CD4-positive, alpha-beta T cell treated with Interleukin-2 at 100 ng/mL for 4 hours (primary cell): ENCODE data around the gene OTULINL.
A peak's percentile ranks its signal among the peaks of the same experiment; 100 is the strongest.

Experiments used
- DNase-seq: peaks from one replicate; pipeline ENCODE4 v3.0.0-alpha.2; 2020; ENCODE audit warnings: low spot score

The OTULINL gene

DNA sequence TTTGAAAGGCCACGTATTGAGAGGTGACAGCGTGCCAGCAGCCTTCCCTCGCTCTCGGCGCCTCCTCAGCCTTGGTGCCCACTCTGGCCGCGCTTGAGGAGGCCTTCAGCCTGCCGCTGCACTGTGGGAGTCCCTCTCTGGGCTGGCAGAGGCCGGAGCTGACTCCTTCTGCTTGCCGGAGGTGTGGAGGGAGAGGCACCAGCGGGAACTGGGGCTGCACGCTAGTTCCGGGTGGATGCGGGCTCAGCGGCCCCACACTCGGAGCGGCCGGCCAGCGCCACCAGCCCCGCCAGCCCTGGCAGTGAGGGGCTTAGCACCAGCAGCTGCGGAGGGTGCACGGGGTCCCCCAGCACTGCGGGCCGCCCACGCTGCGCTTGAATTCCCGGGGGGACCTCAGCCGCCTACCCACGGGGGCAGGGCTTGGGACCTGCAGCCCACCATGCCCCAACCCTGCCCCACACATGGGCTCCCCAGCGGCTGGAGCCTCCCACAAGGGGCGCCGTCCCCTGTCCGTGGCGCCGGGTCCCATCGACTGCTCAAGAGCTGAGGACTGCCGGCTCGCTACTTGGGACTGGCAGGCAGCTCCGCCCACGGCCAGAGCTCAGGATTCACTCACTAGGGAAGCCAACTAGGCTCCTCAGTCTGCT lies 4.4 kb upstream of the OTULINL start:
- no peak for DNase-seq

DNA sequence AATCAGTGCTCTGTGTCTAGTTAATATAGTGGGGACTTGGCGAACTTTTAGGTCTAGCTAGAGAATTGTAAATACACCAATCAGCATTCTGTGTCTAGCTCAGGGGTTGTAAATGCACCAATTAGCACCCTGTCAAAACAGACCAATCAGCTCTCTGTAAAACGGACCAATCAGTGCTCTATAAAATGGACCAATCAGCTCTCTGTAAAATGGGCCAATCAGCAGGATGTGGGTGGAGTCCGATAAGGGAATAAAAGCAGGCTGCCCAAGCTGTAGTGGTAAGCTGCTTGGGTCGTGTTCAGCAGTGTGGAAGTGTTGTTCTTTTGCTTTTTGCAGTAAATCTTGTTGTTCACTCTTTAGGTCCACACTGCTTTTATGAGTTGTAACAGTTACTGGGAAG lies 3.6 kb upstream of the OTULINL start:
- DNase-seq, result no peak

DNA sequence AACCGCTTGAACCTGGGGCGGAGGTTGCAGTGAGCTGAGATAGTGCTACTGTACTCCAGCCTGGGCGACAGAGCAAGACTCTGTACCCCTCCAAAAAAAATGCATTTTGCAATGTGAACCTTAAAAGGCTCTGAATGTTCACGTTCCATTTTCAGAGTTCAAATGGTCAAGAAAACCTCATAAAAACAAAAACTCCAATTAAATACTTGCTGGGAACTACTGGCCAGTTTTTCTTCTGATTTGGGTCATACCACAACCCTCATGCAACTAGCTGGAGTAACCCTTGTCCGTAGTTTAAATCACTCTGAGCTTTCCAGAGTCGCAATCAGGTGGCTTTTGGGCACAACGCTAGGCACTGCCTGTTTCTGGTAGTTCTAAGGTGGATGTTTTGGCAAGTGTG lies 2.3 kb upstream of the OTULINL start:
- DNase-seq, result no peak

DNA sequence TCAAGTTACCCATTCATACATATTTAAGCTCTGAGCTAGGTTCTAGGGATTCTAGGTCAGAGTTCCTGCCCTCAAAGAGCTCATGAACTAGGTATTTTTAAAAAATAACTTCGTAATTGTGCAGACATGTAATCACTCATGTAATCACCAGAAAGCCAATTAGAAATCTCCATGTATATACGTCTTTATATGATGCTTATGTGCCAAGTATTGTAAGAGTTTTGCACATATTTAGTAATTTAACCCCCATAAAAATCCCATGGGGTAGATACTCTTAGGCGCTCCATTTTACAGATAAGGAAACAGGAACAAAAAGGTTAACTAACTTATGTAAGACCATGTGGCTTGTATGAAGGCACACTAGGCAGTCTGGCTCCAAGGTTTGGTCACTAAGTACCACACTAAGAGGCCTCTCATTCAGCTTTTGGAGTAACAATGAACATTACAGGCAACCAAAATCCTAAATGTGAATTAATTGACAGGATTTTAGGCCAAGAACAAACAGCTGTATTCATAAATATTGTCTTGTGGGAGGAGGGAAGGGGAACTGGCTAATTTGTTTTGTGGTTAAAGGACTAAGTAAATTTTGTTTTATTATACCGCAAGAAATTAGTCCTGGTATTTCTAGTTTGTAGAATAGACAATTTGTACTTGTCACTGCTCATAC lies 1.7 kb upstream of the OTULINL start:
- DNase-seq, result no peak

DNA sequence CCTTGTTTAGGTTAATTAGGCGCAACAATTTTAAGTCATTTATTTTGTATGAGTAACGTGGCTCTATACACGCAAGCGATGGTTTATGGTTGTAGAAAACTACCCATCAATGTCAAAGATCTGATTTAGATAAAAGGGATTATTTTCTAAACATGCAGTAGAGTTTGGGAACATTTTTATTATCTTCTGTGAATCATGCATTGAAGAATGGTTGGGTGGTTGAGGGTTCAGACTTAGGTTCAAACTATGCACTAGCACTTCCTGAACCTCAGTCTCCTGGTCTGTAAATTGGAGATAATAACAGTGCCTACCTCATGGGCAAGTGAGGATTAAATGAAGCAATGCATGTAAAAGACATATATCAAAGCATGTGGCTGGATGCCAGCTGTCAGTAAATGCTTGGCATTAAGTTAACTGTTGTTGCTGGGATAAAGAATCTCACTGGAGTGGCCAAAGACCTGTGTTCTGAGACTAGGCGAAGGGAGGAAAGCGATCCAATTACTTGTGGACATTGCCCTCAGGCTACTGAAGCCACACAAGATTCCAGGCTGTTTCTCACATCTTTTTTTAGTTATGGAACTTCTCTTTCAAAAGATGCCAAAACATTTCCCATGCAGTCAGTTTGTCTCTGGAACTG lies 1.1 kb upstream of the OTULINL start:
- DNase-seq, result no peak

DNA sequence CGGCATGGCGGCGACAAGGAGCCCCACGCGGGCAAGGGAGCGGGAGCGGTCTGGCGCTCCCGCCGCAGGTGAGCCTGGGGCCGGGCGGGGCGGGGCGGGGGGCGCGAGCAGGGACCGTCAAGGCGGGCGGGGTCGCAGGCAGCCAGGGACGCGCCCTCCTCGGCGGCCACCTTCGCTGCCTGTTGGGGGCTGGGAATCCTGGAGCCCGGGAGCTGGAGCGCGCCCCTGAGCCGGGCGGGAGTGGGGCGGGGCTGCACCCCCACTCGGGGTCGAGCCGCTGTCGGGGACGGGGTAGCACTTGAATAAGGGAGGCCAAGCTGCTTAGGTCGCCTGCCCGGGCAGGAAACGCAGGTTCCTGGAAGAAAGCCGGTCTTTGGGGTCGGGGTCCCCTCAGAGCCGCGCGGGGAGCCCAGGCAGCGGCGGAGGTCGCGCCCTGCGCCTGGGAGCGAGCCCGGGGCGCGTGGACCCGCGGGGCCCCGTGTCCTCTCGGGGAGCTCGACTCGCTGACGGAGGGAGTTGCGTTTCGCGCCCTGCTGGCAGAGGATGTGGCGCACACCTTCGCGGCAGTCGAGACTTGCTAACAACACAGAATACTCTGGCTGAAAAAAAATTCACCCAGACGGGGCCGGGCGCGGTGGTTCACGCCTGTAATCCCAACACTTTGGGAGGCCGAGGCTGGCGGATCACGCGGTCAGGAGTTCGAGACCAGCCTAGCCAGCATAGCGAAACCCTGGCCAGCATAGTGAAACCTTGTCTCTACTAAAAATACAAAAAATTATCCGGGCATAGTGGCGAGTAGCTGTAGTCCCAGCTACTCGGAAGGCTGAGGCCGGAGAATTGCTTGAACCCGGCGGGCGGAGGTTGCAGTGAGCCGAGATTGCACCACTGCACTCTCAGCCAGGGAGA lies 552 bp downstream of the OTULINL start:
- DNase-seq, result peak; percentile 87

DNA sequence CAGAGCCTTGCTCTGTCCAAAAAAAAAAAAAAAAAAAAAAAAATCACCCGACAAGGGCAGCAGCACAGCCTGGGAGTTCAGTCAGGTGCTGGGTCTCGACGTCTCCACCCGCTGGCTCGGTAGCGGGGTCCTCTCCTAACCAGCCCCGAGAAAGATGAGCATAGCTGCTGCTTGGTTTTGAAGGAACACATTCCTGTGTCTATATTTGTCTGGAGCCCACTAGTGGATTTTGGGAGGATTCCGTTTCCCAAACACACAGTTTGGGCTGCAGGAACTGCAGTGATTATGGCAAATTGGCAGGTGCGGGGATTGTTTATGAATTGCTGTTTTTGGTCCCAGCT lies 1.2 kb downstream of the OTULINL start:
- DNase-seq, result no peak

DNA sequence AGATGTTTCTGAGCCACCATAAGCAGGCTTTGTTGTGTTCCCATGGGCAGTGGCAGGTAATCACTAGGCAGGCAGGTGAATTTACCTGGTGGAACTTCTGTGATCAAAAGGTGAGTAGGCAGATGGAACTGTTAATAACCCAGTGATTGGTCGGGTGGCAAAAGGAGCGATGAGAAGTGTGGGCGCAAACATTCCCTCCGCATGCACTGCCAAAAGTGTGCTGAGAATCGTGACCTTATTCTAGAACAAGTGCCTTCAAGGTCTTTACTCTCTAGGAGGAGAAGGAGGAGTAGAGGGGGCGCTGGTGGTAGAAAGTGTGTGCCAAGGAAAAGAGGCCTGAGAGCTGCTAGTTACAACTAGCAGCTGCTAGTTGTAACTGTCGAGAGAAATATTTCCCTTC lies 3.3 kb downstream of the OTULINL start:
- DNase-seq, result no peak

DNA sequence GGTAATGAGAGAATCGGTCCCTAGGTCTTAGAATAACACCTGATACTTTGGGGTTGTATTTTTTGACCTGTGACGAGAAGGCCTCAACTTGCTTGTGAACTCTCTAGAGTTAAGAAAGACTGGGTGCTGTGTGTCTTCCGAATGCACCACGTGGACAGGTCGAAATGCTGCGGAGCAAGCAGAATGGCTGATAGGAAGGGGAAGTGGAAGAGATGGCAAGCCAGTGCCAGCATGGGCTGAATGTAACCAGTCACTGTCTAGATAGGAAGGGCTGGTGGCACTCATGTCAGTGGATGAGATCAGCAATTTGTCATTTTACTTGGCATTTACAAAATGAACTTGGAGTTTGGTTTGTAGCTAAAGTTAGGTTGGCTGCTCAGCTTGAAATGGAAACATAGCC lies 5.6 kb downstream of the OTULINL start:
- no peak for DNase-seq

DNA sequence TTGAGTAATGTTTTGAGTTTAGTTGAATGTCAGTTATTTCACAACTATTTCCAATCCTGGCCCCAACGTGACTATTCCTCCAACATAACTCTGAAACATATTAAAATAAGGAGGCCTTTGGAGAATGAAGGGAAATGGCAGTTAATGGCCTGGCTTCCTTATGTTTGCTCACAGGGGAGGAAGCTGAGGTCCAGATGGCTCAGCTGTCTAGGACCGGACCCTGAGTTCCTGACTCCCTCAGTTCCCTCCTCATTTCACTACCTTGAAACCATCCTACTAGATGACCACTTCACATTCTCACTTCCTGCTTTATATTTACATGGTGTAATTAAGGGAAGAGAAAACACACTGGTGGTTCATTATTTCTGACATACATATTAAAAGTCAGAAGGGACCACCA lies 6.6 kb downstream of the OTULINL start:
- no peak for DNase-seq

DNA sequence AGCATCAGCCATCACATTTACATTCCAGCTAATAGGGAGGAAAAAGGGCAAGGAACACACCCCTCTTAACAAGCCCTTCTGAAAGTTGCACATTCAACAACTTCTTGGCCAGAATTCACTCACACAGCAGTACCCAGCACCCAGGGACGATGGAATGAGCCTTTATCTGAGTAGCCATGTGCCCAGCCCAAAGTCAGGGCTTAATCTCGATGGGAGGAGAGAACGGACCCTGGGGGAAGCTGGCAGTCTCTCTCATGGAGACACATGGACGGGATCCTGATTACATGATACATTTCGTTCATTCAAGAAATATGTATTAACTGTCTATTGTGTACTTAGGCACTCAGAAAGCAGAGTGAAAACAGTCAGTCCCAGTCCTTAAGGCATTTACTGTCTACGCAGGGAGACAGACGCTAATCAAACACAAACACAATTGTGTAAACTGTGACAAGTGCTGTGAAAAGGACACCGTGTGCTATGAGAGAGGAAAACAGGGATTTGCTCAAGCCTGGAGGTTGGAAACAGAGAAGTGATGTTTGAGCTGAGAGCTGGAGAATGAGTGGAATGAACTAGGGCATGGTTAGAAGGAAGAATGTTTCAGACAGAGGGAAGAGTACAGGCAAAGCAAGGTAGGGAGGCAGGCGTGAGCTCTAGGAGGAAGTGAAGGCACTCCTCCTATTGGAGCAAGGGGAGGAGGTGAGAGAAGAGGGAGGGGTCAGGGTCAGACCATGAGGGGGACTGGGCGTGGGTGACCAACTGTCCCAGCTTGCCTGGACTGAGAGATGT lies 7.4 kb downstream of the OTULINL start:
- DNase-seq, result no peak

DNA sequence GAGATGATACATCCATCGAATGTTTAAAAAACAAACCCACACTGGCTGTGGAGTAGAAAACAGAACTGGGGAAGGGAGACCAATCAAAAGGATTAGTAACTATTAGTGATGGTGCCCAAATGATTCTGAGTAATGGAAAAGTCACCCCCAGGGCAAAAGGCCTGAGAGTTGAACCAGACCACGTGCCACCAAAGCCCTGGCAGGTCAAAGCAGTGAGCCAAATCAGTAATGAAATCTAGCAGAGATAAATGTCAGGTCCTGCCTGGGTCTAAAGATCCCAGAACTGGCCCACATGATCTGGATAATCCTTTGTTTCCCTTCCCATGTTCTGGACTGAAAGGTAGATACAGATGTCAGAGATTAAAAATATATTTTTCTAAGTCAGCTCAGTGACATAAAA lies 9.4 kb downstream of the OTULINL start:
- DNase-seq, result no peak

DNA sequence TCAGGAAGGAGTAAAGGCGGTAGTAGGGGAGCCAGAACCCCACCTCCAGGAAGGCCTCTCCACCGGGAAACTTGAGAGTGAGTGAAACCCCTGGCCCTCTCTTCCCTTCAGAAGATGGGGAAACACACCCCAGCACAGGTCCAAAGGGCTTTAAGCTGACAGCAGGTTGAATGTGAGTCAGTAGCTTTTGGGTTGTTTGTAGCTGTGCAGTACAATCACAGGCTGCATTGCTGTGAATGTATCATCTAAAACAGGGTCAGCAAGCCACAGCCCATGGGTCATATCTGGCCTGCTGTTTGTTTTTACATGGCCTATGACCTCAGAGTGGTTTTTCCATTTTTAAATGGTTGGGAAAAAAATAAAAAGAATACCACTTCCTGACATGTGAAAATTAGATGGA lies 10.0 kb downstream of the OTULINL start:
- no peak for DNase-seq

DNA sequence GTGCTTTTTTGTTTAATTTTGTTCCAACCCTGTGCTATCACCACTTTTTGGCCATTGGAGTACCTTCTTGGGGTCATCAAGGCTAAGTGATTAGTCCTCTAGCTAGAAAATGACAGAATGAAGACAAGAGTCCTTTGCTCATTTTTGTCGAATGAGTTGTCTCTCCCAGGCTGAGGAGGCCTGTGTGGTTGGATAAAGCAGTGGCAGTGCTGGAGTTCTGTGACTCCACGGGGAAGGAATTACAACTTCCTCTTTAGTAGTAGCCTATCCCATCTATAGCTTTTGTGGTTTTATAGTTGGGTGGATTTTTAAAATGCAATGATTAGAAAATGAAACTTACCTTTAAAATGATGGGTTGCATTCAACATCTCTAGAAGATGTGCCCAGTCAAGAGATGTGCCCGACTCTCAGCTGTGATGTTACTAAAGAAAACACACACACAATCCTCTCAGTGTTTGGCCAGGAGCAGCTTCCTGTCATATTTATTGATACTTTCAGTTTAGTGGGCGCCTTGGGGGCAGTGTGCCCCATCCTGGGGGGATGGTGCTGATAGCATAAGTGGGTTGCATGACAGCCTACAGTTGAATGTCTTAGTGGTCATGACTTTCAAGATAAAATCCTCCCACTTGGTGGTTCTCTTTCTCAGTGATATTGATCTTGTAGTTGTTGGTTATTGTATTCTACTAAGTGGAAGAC lies 11.9 kb downstream of the OTULINL start:
- peak; percentile 26 for DNase-seq

DNA sequence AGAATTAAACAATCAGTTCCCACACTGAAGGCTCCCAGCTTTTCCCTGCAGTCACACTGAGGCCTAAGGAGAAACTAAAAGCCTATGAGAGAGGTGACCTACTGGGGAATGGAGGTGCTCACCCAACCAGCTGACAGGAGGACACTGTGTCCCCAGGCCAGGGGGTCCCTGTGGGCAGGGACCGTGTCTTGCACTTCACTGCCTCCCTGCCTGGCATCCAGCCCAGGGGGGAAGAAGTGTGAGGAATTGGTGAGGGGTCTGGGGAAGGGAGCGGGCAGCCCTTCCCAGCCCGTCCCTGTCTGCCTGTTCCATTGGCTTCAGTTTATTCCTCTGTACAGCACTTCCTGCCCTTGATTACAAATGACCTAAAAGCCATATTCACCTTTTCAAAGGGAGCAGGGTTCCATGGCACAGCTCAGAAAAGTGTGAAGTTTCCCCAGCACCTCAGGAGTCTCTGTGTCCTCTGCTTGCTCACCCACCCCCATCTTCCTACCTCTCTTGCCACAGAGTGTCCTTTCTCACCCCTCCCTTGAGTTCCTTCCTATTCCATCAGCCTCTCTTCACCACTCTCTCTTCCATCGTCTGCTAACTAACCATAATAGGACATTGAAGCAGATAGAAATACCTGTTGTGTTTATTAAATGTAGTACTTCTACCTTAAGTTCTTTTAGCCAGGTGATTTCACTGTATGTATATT lies 12.9 kb downstream of the OTULINL start:
- no peak for DNase-seq

DNA sequence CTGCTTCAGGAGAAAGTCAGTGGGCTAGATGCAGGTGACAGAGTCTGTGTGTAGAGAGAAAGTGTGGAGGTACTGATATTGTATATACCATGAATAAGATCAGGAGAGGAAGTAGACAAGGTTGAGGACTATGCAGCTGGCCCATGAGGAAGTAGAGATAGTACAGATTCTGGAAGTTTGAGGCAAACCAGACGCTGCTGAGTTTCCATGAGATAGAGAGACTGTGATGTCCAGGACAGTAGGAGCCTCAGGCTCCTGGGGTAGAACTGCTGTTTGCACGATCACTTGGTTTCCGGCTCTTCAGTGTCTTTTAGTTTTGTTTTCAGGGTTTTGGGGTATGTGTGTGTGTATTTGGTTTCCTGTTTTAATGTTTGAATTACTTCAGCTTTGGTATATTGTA lies 13.6 kb downstream of the OTULINL start:
- DNase-seq, result peak; percentile 56

DNA sequence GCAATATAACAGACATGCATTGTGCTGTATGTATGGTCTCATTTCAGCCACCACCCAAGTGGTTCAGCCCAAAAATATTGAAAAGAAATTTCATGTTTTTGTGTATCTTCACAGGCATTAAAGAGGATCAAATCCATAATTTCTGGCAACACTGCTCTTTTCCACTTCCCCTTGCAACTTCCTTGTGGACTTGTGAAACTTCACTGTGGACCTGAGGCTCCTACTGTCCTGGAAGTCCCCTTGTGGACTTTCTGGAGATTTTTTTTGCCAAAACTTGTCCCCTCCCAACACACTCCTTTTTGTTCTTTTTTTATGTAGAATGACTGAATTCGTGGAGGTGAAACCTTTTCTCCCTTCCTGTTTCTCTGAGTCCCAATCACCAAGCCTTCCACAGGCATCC lies 14.3 kb downstream of the OTULINL start:
- DNase-seq, result no peak

DNA sequence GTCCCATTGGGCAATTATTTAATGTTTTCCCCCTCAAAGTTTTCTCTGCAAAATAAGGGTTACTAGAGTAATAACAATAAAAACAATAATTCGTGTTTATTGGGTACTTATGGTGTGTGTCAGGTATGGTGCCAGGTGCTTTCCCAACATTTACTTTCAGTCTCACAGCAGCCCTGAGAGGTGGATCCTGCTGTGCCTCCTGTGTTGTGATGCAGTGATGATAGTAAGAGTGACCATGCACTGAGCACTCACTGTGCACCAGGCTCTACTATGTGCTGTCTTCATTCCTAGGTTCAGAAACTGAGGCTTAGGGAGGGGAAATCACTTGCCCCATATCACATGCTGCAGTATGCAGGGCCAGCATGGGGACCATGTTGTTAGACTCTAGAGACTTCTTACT lies 15.5 kb downstream of the OTULINL start:
- DNase-seq, result no peak

DNA sequence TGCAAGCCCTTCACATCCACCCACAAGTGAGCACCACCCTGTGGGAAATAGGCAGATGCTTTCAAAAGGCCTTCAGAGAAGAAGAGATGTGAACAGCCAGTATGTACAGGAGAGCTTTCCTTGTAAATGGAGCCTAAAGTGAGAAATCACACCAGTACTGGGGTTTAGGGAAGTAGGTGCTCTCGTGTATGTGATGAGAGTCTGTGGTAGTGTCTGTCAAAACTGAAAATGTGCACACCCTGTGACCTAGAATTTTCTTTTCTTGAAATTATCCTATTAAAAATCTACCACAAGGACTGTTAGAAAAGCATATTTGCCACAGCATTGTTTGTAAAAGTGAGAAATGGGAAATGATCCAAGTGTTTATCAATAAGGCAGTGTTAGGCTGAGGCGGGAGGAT lies 16.6 kb downstream of the OTULINL start:
- DNase-seq, result no peak

DNA sequence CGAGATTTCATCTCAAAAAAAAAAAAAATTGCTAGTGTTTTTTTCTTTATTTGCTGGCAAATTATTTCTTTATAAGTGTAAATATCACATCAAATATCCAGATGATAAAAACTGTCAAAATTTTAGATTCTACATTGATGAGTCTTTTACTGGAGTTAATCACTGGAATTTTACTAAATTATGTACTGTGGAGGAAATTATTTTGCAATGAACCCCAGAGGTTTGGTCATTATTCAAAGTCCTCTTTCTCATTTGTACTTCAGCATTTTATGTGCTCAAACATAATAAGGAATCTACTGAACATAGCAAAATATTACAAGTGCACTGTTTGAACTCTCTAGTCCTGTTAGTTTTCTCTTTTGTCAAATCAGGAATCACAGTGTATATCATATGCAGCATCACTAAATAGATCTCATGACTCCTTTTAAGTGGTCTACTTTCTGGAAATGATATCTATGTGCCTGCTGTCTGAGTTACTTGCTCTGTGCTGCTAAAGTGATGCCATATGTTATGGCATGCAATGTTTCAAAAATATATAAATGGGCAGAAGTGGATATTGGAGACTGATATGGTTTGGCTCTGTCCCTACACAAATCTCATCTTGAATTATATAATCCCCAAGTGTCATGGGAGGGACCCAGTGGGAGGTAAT lies 18.0 kb downstream of the OTULINL start:
- DNase-seq, result no peak
